Measurements from ENCODE around the gene NCLN. TPM values are rescaled to one million over a fixed set of nuclear protein-coding genes. Genes with fewer than 3 reads are reported as not detected.
"Not testable (repeated sequence)": the region's sequence is repeated elsewhere in the genome, so short reads cannot be mapped to it uniquely, and the experiment has no call there.

Gene NCLN
- total RNA-seq, 1 donor = 53.9 TPM

GRCh38 chr19:3154957-3155736 is 30.6 kb upstream of the NCLN start:
- DNase-seq (ENCODE audit: low read depth in 2 of 3, low spot score in 2 of 3) = peak in 2 of 3 donors; percentile 98 to 99

DNA sequence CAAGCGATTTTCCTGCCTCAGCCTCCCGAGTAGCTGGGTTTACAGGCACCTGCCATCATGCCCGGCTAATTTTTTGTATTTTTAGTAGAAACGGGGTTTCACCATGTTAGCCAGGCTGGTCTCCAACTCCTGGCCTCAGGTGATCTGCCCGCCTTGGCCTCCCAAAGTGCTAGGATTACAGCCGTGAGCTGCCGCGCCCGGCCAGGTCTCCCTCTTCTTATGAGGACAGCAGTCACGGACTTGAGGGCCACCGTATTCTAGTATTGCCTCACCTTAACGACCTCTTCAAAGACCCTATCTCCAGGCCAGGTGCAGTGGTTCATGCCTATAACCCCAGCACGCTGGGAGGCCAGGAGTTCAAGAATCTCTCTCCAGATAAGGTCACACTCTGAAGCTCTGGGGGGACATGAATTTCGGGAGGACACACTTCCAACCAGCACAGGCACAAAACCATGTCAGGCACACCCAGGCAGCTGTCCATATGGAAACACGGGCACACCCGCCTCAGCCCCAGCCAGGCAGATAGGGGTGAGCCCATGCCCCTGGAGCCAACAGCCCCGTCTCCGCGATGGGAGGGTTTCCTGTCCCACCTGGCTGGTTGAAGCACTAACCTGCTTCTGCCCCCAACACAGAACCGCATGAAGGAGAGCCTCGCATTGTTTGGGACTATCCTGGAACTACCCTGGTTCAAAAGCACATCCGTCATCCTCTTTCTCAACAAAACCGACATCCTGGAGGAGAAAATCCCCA is 28.5 kb upstream of the NCLN start:
- DNase-seq (ENCODE audit: low read depth in 2 of 3, low spot score in 2 of 3) = no peak

- DNase-seq (ENCODE audit: low read depth in 2 of 3, low spot score in 2 of 3) = no peak
Measured at GRCh38 chr19:3159565-3159964, 26.2 kb upstream of the NCLN start.

DNA sequence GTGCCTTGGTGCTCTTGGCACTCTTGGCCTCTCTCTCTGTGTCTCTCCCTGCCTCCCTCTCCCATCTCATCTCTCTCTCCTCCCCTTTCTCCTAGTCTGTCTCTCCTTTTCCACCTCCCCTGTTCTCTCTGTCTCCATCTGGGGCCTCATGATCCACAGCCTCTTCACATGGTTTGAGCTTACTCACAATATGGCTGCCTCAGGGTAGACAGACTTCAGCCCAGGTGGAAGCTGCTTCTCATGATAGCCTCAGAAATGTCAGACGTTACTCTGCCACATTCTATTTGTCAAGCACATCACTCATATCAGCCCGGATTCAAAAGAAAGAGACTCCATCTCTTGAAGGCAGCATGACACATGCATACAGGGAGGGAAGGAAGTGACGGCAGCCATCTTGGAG is 25.5 kb upstream of the NCLN start:
- DNase-seq (ENCODE audit: low read depth in 2 of 3, low spot score in 2 of 3) = no peak

DNA sequence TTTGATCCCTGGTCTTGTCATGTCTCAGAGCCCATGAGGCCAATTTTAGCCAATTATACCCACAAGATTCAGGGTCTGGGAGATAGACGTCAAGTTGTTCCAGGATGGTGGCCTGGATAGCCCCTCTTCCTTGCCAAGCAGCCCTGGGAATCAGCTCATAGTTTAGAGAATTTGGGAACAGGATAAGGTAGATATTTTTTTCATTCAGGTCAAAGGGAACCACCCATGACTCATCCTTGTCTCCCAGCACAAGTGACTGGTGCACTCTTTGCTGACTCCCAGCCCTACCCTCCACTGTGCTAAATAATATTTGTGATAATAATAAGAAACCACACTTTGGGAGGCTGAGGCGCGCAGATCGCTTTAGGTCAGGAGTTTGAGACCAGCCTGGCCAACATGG is 24.3 kb upstream of the NCLN start:
- no peak for DNase-seq (ENCODE audit: low read depth in 2 of 3, low spot score in 2 of 3)

DNA sequence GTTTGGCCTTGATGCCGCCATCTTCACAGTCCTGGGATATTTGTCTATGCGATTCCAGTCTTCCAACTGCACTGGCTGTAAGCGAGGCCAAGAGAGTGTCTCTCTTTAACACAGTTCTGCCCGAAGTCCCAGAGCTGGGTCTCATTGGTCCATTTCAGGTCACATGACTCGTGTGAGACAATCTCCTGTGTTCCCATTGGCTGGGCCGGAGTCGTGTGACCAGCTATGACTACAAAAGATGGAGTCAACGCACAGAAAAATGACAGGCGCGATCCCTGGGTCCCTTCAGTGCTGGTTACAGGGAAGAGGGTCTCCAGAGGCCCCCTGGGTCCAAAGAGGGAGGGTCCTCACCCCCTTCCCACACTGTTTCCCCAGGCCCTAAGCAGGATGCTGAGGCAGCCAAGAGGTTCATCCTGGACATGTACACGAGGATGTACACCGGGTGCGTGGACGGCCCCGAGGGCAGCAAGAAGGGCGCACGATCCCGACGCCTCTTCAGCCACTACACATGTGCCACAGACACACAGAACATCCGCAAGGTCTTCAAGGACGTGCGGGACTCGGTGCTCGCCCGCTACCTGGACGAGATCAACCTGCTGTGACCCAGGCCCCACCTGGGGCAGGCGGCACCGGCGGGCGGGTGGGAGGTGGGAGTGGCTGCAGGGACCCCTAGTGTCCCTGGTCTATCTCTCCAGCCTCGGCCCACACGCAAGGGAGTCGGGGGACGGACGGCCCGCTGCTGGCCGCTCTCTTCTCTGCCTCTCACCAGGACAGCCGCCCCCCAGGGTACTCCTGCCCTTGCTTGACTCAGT is 23.1 kb upstream of the NCLN start:
- peak in 1 of 3 donors; percentile 83 for DNase-seq (ENCODE audit: low read depth in 2 of 3, low spot score in 2 of 3)

GRCh38 chr19:3163230-3163886 is 22.4 kb upstream of the NCLN start:
- DNase-seq (ENCODE audit: low read depth in 2 of 3, low spot score in 2 of 3) = peak; percentile 58 to 84 (median 75)

DNA sequence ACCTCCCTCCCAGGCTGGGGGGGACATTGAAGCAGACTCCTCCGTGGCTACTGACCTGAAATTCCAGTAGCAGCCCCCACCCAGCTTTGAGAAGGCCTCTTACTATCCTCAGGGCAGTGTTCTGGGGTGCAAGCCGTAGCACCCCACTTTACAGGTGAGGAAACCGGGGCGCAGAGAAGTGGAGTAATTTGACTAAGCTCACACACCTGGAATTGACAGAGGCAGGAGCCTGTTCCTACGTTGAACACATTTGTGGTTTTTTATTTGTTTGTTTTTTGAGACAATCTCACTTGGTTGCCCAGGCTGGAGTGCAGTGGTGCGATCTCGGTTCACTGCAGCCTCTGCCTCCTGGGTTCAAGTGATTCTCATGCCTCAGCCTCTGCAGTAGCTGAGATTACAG is 21.8 kb upstream of the NCLN start:
- no peak for DNase-seq (ENCODE audit: low read depth in 2 of 3, low spot score in 2 of 3)

- no peak for DNase-seq (ENCODE audit: low read depth in 2 of 3, low spot score in 2 of 3)
Measured at GRCh38 chr19:3167533-3168272, 18.0 kb upstream of the NCLN start.

DNA sequence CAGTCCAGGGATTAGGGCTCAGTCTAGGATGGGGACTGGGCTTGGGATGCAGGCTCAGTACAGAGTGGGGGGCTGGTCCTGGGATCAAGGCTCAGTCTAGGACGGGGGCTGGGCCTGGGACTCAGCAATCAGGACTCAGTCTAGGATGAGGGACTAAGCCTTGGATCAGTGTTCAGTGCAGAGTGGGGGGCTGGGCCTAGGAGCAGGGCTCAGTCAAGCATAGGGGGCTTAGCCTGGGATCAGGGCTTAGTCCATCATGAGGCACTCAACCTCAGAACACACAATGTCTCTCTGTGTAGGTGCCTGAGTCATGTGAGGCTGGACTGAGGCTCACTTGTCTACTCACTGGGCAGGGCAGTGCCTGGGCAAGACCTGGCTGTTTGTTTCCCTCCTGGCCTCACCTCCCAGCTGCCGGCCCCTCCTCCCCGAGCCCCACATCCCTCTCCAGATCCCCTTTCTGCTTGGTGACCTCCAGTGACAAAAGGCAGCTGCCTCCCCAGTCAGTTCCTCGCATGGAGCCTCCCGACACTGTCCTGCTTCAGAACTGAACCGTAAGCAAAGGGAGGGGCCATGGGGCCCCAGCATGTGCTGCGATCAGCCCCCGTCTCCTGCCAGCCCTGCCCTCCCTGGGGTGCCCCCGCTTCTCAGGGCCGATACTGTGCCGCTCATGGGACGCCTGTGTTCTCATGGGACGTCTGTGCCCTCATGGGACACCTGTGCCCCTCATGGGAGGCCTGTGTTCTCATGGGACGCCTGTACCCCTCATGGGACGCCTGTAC is 13.6 kb upstream of the NCLN start:
- DNase-seq (ENCODE audit: low read depth in 2 of 3, low spot score in 2 of 3) = no peak

DNA sequence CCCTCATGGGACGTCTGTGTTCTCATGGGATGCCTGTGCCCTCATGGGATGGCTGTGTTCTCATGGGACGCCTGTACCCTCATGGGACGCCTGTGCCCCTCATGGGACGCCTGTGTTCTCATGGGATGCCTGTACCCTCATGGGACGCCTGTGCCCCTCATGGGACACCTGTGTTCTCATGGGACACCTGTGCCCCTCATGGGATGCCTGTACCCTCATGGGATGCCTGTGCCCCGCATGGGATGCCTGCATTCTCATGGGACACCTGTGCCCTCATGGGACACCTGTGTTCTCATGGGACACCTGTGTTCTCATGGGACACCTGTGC is 13.1 kb upstream of the NCLN start:
- not testable (repeated sequence) for DNase-seq (ENCODE audit: low read depth in 2 of 3, low spot score in 2 of 3)

- no peak for DNase-seq (ENCODE audit: low read depth in 2 of 3, low spot score in 2 of 3)
Measured at GRCh38 chr19:3175781-3176714, 9.7 kb upstream of the NCLN start.

GRCh38 chr19:3176715-3177501 is 8.8 kb upstream of the NCLN start:
- DNase-seq (ENCODE audit: low read depth in 2 of 3, low spot score in 2 of 3) = peak in 2 of 3 donors; percentile 66 to 75

GRCh38 chr19:3178377-3178972 is 7.3 kb upstream of the NCLN start, which contains the start of gene S1PR4:
S1PR4 (plus strand) TSS chr19:3178769; CDS start chr19:3178793, 24 bp downstream.
- DNase-seq (ENCODE audit: low read depth in 2 of 3, low spot score in 2 of 3) = peak in 2 of 3 donors; percentile 73 to 76

DNA sequence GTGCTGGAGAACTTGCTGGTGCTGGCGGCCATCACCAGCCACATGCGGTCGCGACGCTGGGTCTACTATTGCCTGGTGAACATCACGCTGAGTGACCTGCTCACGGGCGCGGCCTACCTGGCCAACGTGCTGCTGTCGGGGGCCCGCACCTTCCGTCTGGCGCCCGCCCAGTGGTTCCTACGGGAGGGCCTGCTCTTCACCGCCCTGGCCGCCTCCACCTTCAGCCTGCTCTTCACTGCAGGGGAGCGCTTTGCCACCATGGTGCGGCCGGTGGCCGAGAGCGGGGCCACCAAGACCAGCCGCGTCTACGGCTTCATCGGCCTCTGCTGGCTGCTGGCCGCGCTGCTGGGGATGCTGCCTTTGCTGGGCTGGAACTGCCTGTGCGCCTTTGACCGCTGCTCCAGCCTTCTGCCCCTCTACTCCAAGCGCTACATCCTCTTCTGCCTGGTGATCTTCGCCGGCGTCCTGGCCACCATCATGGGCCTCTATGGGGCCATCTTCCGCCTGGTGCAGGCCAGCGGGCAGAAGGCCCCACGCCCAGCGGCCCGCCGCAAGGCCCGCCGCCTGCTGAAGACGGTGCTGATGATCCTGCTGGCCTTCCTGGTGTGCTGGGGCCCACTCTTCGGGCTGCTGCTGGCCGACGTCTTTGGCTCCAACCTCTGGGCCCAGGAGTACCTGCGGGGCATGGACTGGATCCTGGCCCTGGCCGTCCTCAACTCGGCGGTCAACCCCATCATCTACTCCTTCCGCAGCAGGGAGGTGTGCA is 6.6 kb upstream of the NCLN start:
- no peak for DNase-seq (ENCODE audit: low read depth in 2 of 3, low spot score in 2 of 3)

DNA sequence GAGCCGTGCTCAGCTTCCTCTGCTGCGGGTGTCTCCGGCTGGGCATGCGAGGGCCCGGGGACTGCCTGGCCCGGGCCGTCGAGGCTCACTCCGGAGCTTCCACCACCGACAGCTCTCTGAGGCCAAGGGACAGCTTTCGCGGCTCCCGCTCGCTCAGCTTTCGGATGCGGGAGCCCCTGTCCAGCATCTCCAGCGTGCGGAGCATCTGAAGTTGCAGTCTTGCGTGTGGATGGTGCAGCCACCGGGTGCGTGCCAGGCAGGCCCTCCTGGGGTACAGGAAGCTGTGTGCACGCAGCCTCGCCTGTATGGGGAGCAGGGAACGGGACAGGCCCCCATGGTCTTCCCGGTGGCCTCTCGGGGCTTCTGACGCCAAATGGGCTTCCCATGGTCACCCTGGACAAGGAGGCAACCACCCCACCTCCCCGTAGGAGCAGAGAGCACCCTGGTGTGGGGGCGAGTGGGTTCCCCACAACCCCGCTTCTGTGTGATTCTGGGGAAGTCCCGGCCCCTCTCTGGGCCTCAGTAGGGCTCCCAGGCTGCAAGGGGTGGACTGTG is 5.9 kb upstream of the NCLN start:
- no peak for DNase-seq (ENCODE audit: low read depth in 2 of 3, low spot score in 2 of 3)

All from hematopoietic multipotent progenitor cell (in vitro differentiated cells).